Kidney epithelial cell (primary cell): ENCODE measurements around the gene NNMT. TPM values are rescaled to one million over a fixed set of nuclear protein-coding genes. Genes with fewer than 3 reads are reported as not detected.

ENCODE experiments used
- DNase-seq: peaks from one replicate; pipeline ENCODE4 v3.0.0-alpha.2; 2010; ENCODE audit warnings: low read depth
- H3K27me3 ChIP-seq: 2 replicates; pipeline ENCODE4 v1.6.0; 2011; ENCODE audit warnings: low read length; ENCODE audit not compliant: control insufficient read depth, insufficient read depth
- H3K36me3 ChIP-seq: 2 replicates; pipeline ENCODE4 v1.5.1; 2011; ENCODE audit warnings: low read length; ENCODE audit not compliant: control insufficient read depth, insufficient read depth
- H3K4me3 ChIP-seq: 2 replicates; pipeline ENCODE4 v1.5.1; 2011; ENCODE audit warnings: low read depth, mild to moderate bottlenecking, control low read depth, low read length
- total RNA-seq: library from RNA; depleted of rRNA; stranded (reverse); fragments of >200 nt; gene quantifications from 2 replicates; pipeline ENCODE4 v1.2.3, GENCODE V29; 2015
- TF ChIP-seq, protein P1 (sequence below): IDR thresholded peaks from 2 replicates; pipeline ENCODE4 v1.5.1; 2011; ENCODE audit warnings: mild to moderate bottlenecking, moderate library complexity, low read length, control low read depth, inconsistent platforms; ENCODE audit not compliant: insufficient read depth, poor library complexity, severe bottlenecking

Gene NNMT
- total RNA-seq, 1 donor from 2014 or later: 470 TPM

DNA sequence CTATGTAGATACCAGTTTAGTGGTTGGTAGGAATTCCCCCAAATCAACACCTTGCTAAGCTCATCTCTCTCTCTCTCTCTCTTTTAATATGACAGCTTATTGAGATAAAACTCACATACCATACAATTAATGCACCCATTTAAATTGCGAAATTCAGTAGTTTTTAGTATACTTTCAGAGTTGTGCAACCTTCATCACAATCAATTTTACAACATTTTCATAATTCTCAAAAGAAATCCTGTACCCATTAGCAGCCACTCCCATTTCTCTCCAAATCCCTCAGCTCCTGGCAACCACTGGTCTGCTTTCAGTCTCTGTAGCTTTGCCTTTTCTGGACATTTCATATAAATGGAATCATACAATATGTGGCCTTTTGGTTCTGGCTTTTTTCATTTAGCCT, 13.3 kb downstream of the NNMT start:
- DNase-seq: no peak
- Histone ChIP-seq H3K4me3 (no peak overlapping the region), H3K27me3 (no peaks in the 10 kb centered on the region), H3K36me3 (peaks cover 10% of the 10 kb centered on the region)
- TF ChIP-seq, protein P1, sequence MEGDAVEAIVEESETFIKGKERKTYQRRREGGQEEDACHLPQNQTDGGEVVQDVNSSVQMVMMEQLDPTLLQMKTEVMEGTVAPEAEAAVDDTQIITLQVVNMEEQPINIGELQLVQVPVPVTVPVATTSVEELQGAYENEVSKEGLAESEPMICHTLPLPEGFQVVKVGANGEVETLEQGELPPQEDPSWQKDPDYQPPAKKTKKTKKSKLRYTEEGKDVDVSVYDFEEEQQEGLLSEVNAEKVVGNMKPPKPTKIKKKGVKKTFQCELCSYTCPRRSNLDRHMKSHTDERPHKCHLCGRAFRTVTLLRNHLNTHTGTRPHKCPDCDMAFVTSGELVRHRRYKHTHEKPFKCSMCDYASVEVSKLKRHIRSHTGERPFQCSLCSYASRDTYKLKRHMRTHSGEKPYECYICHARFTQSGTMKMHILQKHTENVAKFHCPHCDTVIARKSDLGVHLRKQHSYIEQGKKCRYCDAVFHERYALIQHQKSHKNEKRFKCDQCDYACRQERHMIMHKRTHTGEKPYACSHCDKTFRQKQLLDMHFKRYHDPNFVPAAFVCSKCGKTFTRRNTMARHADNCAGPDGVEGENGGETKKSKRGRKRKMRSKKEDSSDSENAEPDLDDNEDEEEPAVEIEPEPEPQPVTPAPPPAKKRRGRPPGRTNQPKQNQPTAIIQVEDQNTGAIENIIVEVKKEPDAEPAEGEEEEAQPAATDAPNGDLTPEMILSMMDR: no peak

DNA sequence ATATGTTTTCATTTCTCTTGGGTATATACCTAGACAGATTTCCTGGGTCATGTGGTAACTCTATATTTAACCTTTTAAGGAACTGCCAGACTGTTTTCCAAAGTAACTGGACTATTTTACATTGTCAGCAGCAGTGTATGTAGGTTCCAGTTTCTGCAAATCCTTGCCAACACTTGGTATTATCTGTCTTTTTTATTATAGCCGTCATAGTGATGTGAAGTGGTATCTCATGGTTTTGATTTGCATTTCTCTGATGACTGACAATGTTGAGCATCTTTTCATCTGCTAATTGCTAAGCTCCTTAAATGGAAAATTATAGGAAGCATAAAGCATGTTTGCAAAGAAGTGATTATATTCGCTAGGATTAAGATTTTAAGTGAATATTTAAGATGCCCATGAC, 13.9 kb downstream of the NNMT start:
- Histone ChIP-seq H3K4me3 (no peak overlapping the region), H3K27me3 (no peaks in the 10 kb centered on the region), H3K36me3 (peaks cover 10% of the 10 kb centered on the region)
- TF ChIP-seq, protein P1: no peak
- DNase-seq: no peak

DNA sequence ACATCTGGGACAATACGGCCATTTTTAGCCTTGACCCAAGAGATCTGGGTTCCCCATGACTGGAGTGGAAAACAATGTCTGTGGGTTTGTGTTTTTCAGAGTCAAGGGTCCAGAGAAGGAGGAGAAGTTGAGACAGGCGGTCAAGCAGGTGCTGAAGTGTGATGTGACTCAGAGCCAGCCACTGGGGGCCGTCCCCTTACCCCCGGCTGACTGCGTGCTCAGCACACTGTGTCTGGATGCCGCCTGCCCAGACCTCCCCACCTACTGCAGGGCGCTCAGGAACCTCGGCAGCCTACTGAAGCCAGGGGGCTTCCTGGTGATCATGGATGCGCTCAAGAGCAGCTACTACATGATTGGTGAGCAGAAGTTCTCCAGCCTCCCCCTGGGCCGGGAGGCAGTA, 15.7 kb downstream of the NNMT start:
- DNase-seq: no peak
- H3K36me3 ChIP-seq: peaks cover 10% of the 10 kb centered on the region
- H3K4me3 ChIP-seq: no peak overlapping the region
- no peaks in the 10 kb centered on the region for H3K27me3 ChIP-seq
- TF ChIP-seq, protein P1: no peak

DNA sequence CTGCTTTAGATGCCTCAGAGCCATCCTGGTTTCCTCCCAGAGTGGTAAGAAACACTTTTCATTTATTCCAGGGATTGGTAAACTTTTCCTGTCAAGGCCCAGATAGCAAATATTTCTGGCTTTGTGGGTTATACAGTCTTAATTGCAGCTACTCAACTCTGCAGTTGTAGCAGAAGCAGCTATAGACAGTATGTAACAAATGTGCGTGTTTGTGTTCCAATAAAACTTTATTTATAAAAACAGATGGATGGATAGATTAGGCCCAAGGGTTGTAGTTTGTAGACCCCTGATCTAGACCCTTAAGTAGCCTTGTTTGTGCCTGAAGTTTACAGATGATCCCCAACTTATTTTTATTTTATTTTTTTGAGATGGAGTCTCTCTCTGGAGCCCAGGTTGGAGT, 17.9 kb downstream of the NNMT start:
- peaks cover 10% of the 10 kb centered on the region for H3K36me3 ChIP-seq
- TF ChIP-seq, protein P1: no peak
- H3K4me3 ChIP-seq: no peak overlapping the region
- no peaks in the 10 kb centered on the region for H3K27me3 ChIP-seq
- no peak for DNase-seq

DNA sequence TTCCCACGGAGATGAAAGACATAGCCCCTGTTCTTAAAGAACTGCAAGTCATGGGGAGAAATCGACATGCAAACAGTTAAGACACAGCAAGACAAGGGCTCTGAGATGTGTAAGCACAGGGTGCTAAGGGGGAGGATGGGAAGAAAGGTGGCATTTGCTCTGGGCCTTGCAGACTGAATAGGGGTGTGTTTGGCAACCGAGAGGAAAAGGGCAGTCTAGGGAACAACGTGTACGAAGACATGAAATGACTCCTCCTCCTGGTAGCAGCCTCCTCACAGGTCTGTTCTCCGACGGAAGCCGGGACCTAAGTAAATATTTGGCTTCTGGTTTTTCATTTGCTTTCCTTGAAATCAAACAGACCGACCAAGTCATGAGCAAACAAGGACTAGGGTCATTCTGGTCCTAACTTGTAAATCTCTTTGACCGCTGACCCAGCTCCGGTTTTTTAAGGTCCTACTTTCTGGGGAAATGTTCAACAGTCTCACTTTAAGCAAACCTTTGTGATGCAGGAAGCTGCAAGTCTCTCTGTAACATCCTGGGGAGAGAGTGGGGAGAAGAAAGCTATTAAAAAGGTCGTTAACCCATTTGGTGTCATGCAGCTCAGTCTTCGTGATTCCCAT, 19.7 kb downstream of the NNMT start:
- Histone ChIP-seq H3K36me3 (peaks cover 7% of the 10 kb centered on the region), H3K4me3 (no peak overlapping the region), H3K27me3 (no peaks in the 10 kb centered on the region)
- no peak for DNase-seq
- TF ChIP-seq, protein P1: no peak
